A549 treated with Hydrocortisone at 1 μM for 4 hours (cell line): ENCODE data around the gene TFR2. TPM values are rescaled to one million over a fixed set of nuclear protein-coding genes. Genes with fewer than 3 reads are reported as not detected.

ENCODE experiments used
- total RNA-seq: library from RNA; stranded (reverse); fragments of 200-300 nt; extraction: Qiagen RNA extraction; gene quantifications from 5 replicates; pipeline ENCODE4 v1.2.3, GENCODE V29; 2022

TFR2 gene
- 2.0 to 2.4 TPM (median 2.1 TPM) in 5 replicates for total RNA-seq

GRCh38 chr7:100641463-100641859 lies at the start of gene TFR2:
Gene TFR2 (minus strand): TSS chr7:100641552. CDS start chr7:100641509, 43 bp downstream.

GRCh38 chr7:100673302-100673941 lies 32.1 kb upstream of the TFR2 start, which contains the start of gene GNB2:
Gene GNB2 (plus strand): TSS chr7:100673740. CDS start chr7:100676266, 2,526 bp downstream.

GRCh38 chr7:100655908-100656674 lies 14.7 kb upstream of the TFR2 start, which contains the start of gene ACTL6B:
Gene ACTL6B (minus strand): TSS chr7:100656448. CDS start chr7:100656354, 94 bp downstream.

GRCh38 chr7:100611983-100612729 lies 29.2 kb downstream of the TFR2 start, which contains the start of gene MOSPD3:
Gene MOSPD3 (plus strand): TSS chr7:100612540. CDS start chr7:100612792, 252 bp downstream.

GRCh38 chr7:100586266-100587025 lies 54.9 kb downstream of the TFR2 start, which contains the start of gene FBXO24:
Gene FBXO24 (plus strand): TSS chr7:100586328. CDS start chr7:100586626, 298 bp downstream.

GRCh38 chr7:100585511-100586265 lies 55.7 kb downstream of the TFR2 start, which contains the start of gene LRCH4:
Gene LRCH4 (minus strand): TSS chr7:100586129. CDS start chr7:100586100, 29 bp downstream.

GRCh38 chr7:100573691-100574361 lies 67.5 kb downstream of the TFR2 start, which contains the start of gene SAP25:
Gene SAP25 (minus strand): TSS chr7:100573900. CDS start chr7:100573742, 158 bp downstream.

Other genes with a start within 250 kb of the TFR2 start
- gene ZCWPW1, start 212.8 kb downstream of the TFR2 start, total RNA-seq, result 1.2 to 1.9 TPM (median 1.4 TPM) in 5 replicates
- 41.5 to 47.6 TPM (median 43.3 TPM) in 5 replicates for gene MEPCE, start 211.7 kb downstream of the TFR2 start, total RNA-seq
- 27.1 to 53.8 TPM (median 49.4 TPM) in 5 replicates for gene PPP1R35, start 205.1 kb downstream of the TFR2 start, total RNA-seq
- 0.53 to 1.3 TPM (median 0.88 TPM) in 5 replicates for gene SPACDR, start 177.3 kb downstream of the TFR2 start, total RNA-seq
- gene TSC22D4, start 162.3 kb downstream of the TFR2 start, total RNA-seq, result 48.4 to 67.7 TPM (median 57.8 TPM) in 5 replicates
- gene NYAP1, start 157.6 kb downstream of the TFR2 start, total RNA-seq, result 3.0 to 7.0 TPM (median 5.1 TPM) in 5 replicates
- 35.5 to 50.9 TPM (median 42.3 TPM) in 5 replicates for gene AGFG2, start 102.3 kb downstream of the TFR2 start, total RNA-seq
- gene SAP25, start 67.7 kb downstream of the TFR2 start, total RNA-seq, result 0.18 to 0.85 TPM (median 0.21 TPM) in 4 of 5 replicates, not detected in the other
- 14.3 to 17.9 TPM (median 15.6 TPM) in 5 replicates for gene LRCH4, start 55.4 kb downstream of the TFR2 start, total RNA-seq
- 0.07 to 0.35 TPM (median 0.28 TPM) in 5 replicates for gene FBXO24, start 55.2 kb downstream of the TFR2 start, total RNA-seq
- gene PCOLCE, start 39.2 kb downstream of the TFR2 start, total RNA-seq, result 6.7 to 10.9 TPM (median 8.5 TPM) in 5 replicates
- gene MOSPD3, start 29.0 kb downstream of the TFR2 start, total RNA-seq, result 17.0 to 22.3 TPM (median 19.6 TPM) in 5 replicates
- not detected in 5 replicates for gene ACTL6B, start 14.9 kb upstream of the TFR2 start, total RNA-seq
- gene GNB2, start 32.2 kb upstream of the TFR2 start, total RNA-seq, result 194 to 257 TPM (median 243 TPM) in 5 replicates
- 14.9 to 18.4 TPM (median 16.5 TPM) in 5 replicates for gene GIGYF1, start 52.7 kb upstream of the TFR2 start, total RNA-seq
- 65.5 to 91.5 TPM (median 89.7 TPM) in 5 replicates for gene POP7, start 64.6 kb upstream of the TFR2 start, total RNA-seq
- not detected in 5 replicates for gene EPO, start 78.9 kb upstream of the TFR2 start, total RNA-seq
- gene ZAN, start 92.0 kb upstream of the TFR2 start, total RNA-seq, result not detected in 5 replicates
- gene EPHB4, start 186.0 kb upstream of the TFR2 start, total RNA-seq, result 38.1 to 45.9 TPM (median 42.2 TPM) in 5 replicates
- gene SLC12A9, start 211.2 kb upstream of the TFR2 start, total RNA-seq, result 14.1 to 16.1 TPM (median 14.7 TPM) in 5 replicates
- gene TRIP6, start 225.8 kb upstream of the TFR2 start, total RNA-seq, result 43.8 to 55.0 TPM (median 51.5 TPM) in 5 replicates
- 127 to 136 TPM (median 132 TPM) in 5 replicates for gene SRRT, start 233.6 kb upstream of the TFR2 start, total RNA-seq
- 3.7 to 6.3 TPM (median 6.0 TPM) in 5 replicates for gene UFSP1, start 248.2 kb upstream of the TFR2 start, total RNA-seq